NCI-H187 (cell line): Measurements from ENCODE around the gene TNFRSF6B.
"Not testable (repeated sequence)": the region's sequence is repeated elsewhere in the genome, so short reads cannot be mapped to it uniquely, and the experiment has no call there.

Source experiments
- DNase-seq, 2 experiments: peaks; one replicate each; lab custom pipeline; 2025; lab: John Stamatoyannopoulos, UW

The TNFRSF6B gene, protein sequence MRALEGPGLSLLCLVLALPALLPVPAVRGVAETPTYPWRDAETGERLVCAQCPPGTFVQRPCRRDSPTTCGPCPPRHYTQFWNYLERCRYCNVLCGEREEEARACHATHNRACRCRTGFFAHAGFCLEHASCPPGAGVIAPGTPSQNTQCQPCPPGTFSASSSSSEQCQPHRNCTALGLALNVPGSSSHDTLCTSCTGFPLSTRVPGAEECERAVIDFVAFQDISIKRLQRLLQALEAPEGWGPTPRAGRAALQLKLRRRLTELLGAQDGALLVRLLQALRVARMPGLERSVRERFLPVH

DNA sequence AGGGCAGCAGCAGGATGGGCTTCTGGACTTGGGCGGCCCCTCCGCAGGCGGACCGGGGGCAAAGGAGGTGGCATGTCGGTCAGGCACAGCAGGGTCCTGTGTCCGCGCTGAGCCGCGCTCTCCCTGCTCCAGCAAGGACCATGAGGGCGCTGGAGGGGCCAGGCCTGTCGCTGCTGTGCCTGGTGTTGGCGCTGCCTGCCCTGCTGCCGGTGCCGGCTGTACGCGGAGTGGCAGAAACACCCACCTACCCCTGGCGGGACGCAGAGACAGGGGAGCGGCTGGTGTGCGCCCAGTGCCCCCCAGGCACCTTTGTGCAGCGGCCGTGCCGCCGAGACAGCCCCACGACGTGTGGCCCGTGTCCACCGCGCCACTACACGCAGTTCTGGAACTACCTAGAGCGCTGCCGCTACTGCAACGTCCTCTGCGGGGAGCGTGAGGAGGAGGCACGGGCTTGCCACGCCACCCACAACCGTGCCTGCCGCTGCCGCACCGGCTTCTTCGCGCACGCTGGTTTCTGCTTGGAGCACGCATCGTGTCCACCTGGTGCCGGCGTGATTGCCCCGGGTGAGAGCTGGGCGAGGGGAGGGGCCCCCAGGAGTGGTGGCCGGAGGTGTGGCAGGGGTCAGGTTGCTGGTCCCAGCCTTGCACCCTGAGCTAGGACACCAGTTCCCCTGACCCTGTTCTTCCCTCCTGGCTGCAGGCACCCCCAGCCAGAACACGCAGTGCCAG, at the start of gene TNFRSF6B:
TNFRSF6B (plus strand) TSS at position 25 of the 729 bp plus-strand sequence; CDS start at position 141, 116 bp downstream.
- no peak for DNase-seq

GRCh38 chr20:63648190-63648589, 48.3 kb upstream of the TNFRSF6B start:
- DNase-seq, result no peak

DNA sequence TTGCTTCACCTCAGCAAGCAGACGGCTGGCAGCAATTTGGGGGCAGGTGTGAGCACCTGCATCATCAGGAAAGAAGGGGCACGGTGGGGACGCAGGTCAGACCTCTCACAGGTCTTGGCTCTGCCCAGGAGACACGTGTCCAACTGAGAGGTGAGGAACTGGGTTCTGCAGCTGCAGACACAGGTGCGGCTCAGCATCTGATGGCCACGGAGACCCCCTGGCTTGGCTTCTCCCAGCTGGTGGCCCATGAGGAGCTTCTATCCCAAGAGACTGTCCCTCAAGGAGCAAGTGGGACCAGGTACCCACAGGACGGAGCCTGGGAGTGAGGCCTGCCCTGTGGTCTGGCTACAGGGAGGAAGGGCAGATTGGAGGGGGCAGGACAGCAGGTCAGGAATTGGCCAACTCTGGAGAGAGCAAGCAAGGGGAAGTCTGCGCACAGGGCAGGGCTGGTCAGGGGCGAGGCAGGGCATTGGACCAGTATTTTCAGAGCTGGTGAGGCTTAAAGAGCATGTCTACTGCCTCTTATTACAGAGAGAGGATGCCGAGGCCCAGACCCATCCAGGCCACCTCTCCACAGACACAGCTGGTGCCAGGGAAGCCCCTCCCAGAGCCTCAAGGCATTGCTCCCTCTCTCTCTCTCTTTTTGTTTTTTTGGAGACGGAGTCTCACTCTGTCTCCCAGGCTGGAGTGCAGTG, 47.4 kb upstream of the TNFRSF6B start:
- no peak for DNase-seq

- not testable (repeated sequence) for DNase-seq
Observed at GRCh38 chr20:63650486-63650885, 46.0 kb upstream of the TNFRSF6B start.

- DNase-seq, result no peak
Observed at GRCh38 chr20:63651942-63652191, 44.6 kb upstream of the TNFRSF6B start.

- DNase-seq, result no peak
Observed at GRCh38 chr20:63652192-63652980, 44.1 kb upstream of the TNFRSF6B start.

GRCh38 chr20:63653041-63653973, 43.1 kb upstream of the TNFRSF6B start, which contains the start of gene STMN3:
TSS of gene STMN3 (minus strand) at chr20:63653424. CDS start at chr20:63653345, 79 bp downstream.
- DNase-seq, result peak; percentile 94 to 96

GRCh38 chr20:63653974-63654668, 42.3 kb upstream of the TNFRSF6B start:
- no peak for DNase-seq

GRCh38 chr20:63655249-63655648, 41.2 kb upstream of the TNFRSF6B start:
- DNase-seq, result no peak

- no peak for DNase-seq
Observed at GRCh38 chr20:63656451-63656850, 40.0 kb upstream of the TNFRSF6B start.

GRCh38 chr20:63657260-63657936, 39.1 kb upstream of the TNFRSF6B start:
- DNase-seq, result no peak

- DNase-seq, result peak; percentile 80 to 98
Observed at GRCh38 chr20:63657937-63658748, 38.3 kb upstream of the TNFRSF6B start, which contains the start of gene RTEL1. TSS of gene RTEL1 (plus strand) at chr20:63658312. CDS start at chr20:63659403, 1,091 bp downstream.

- no peak for DNase-seq
Observed at GRCh38 chr20:63658749-63659187, 37.7 kb upstream of the TNFRSF6B start.

DNA sequence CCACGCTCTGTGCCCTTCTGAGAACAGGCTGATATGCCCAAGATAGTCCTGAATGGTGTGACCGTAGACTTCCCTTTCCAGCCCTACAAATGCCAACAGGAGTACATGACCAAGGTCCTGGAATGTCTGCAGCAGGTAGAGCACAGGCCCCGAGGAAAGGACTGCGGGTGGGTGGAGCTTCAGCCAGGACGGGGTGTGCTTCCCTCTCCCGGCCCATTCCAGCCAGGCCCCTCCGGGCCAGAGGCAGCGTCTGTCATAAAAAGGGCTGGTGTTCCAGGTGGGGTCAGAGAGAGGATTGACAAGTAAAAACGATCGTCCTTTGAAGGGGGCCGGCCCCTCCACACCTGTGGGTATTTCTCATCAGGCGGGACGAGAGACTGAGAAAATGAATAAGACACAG, 37.1 kb upstream of the TNFRSF6B start:
- no peak for DNase-seq

DNA sequence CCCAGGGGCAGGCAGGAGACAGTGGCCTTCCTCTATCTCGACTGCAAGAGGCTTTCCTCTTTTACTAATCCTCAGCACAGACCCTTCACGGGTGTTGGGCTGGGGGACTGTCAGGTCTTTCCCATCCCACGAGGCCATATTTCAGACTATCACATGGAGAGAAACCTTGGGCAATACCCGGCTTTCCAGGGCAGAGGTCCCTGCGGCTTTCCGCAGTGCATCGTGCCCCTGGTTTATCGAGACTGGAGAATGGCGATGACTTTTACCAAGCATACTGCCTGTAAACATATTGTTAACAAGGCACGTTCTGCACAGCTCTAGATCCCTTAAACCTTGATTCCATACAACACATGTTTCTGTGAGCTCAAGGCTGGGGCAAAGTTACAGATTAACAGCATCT, 36.3 kb upstream of the TNFRSF6B start:
- not testable (repeated sequence) for DNase-seq

GRCh38 chr20:63660622-63661021, 35.8 kb upstream of the TNFRSF6B start:
- no peak for DNase-seq

- DNase-seq, result no peak
Observed at GRCh38 chr20:63661108-63661507, 35.3 kb upstream of the TNFRSF6B start.

DNA sequence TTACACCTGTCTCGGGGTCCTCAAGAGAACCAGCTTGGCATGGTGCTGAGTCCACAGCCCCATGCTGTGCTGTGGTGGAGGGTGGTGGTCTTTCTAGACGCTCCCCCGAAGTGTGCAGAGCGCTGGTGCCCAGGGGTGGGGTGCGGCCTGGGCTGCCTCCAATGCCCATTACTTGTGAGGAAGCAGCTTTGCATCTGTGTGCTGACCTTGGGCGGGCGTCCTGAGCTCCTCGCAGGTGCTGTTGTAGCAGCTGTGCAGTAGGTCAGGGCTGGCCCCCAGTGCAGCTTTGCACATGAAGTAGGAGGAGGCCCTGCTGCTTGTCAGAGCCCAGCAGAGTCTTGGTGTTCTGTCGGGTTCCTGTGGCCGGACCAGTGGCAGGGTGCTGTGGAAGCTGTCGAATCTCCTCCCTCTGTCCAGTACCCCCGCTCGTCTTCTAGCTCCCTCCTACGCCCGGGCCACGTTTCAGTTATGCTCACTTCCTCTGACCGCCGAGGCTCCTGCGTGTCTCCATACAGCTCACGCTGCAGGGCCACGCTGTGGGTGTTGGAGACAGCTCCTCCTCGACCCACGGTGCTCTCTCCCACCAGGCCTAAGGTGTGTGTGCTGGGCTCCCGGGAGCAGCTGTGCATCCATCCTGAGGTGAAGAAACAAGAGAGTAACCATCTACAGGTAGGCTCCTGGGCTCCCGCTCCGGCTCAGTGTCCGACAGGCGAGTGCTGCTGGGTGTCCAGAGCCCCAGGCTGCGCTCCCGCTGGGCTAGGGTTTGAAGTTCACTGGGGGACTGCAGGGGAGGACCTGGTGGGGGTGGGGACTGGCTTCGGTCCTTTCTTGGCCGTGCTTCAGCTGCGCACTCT, 34.3 kb upstream of the TNFRSF6B start:
- no peak for DNase-seq
